ENCODE results near the gene RAB9A.

The RAB9A gene

DNA sequence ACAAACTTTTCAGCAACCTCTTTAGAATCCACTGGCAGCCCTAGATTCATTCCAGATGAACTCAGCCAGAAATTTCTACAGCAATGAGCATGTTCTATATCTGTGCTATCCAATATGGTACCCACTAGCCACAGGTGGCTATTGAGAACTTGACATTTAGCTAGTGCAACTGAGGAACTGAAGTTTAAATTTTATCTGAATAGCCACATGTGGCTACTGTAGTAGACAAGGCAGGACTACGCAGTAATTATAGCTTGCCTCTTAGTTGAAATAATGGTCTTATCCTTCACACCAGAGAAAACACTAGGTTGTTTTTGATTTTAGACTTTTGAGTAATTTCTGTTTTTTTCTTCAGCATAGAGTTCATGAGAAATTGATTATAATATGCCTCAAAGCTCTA, 38.6 kb upstream of the RAB9A start:
- no peak for TF ChIP-seq EZH2 (IDR thresholded peaks at IDR 0.05; ENCODE audit: borderline replicate concordance, low read length)
- TF ChIP-seq, protein P1, sequence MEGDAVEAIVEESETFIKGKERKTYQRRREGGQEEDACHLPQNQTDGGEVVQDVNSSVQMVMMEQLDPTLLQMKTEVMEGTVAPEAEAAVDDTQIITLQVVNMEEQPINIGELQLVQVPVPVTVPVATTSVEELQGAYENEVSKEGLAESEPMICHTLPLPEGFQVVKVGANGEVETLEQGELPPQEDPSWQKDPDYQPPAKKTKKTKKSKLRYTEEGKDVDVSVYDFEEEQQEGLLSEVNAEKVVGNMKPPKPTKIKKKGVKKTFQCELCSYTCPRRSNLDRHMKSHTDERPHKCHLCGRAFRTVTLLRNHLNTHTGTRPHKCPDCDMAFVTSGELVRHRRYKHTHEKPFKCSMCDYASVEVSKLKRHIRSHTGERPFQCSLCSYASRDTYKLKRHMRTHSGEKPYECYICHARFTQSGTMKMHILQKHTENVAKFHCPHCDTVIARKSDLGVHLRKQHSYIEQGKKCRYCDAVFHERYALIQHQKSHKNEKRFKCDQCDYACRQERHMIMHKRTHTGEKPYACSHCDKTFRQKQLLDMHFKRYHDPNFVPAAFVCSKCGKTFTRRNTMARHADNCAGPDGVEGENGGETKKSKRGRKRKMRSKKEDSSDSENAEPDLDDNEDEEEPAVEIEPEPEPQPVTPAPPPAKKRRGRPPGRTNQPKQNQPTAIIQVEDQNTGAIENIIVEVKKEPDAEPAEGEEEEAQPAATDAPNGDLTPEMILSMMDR (IDR thresholded peaks at IDR 0.05; ENCODE audit: low read length): no peak
- no peak overlapping the region for H3K4me3 ChIP-seq (ENCODE audit: low read depth, low read length, poor library complexity, severe bottlenecking)
- H3K9me2 ChIP-seq (ENCODE audit: low read depth, low read length): no peaks in the 10 kb centered on the region
- no peaks in the 10 kb centered on the region for H3K79me2 ChIP-seq (ENCODE audit: insufficient read depth, low read length)
- no peaks in the 10 kb centered on the region for H3F3A ChIP-seq (ENCODE audit: insufficient read depth, low read length)
- H3K4me2 ChIP-seq (ENCODE audit: low read length): no peak overlapping the region
- no peak overlapping the region for H2AFZ ChIP-seq (ENCODE audit: low read length)
- peaks cover 3% of the 10 kb centered on the region; the same call in 1 of the 2 replicates for H3K36me3 ChIP-seq (ENCODE audit: insufficient read depth, low read length)
- no peaks in the 10 kb centered on the region for H4K20me1 ChIP-seq (ENCODE audit: insufficient read depth, low read length)
- peaks cover 17% of the 10 kb centered on the region for H3K4me1 ChIP-seq (ENCODE audit: insufficient read depth, low read length, severe bottlenecking)
- H3K9ac ChIP-seq (ENCODE audit: low read length): no peak overlapping the region
- H3K27ac ChIP-seq (ENCODE audit: low read depth, low read length, poor library complexity, severe bottlenecking): no peak overlapping the region
- no peaks in the 10 kb centered on the region for H3K9me3 ChIP-seq (ENCODE audit: low read length)
- H3K27me3 ChIP-seq (ENCODE audit: insufficient read depth, low read length): no peaks in the 10 kb centered on the region

DNA sequence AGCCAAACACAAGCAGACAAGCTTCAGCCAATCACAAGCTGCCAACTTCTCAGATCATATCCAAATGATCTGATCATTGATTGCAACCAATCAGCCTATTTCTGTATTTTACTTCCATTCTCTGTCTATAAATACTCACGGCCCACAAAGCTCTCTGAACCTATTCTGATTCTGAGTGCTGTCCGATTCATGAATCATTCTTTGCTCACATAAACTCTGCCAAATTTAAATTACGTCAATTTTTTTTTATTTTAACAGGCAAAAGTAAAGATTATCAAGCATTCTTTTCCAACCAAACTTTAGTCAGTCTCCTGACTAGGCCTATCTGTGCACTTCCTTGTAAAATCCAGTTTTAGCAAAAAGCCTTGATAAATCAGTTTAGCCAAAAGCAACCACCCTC, 37.8 kb upstream of the RAB9A start:
- TF ChIP-seq, protein P1 (IDR thresholded peaks at IDR 0.05; ENCODE audit: low read length): no peak
- TF ChIP-seq EZH2 (IDR thresholded peaks at IDR 0.05; ENCODE audit: borderline replicate concordance, low read length): no peak
- no peaks in the 10 kb centered on the region for H3K9me2 ChIP-seq (ENCODE audit: low read depth, low read length)
- no peak overlapping the region for H3K4me3 ChIP-seq (ENCODE audit: low read depth, low read length, poor library complexity, severe bottlenecking)
- no peak overlapping the region for H2AFZ ChIP-seq (ENCODE audit: low read length)
- peaks cover 4% of the 10 kb centered on the region; the same call in 1 of the 2 replicates for H3K36me3 ChIP-seq (ENCODE audit: insufficient read depth, low read length)
- H3K4me2 ChIP-seq (ENCODE audit: low read length): no peak overlapping the region
- H3K9ac ChIP-seq (ENCODE audit: low read length): no peak overlapping the region
- H3K4me1 ChIP-seq (ENCODE audit: insufficient read depth, low read length, severe bottlenecking): peaks cover 17% of the 10 kb centered on the region
- no peaks in the 10 kb centered on the region for H3K9me3 ChIP-seq (ENCODE audit: low read length)
- no peaks in the 10 kb centered on the region for H3K27me3 ChIP-seq (ENCODE audit: insufficient read depth, low read length)
- no peaks in the 10 kb centered on the region for H3K79me2 ChIP-seq (ENCODE audit: insufficient read depth, low read length)
- H4K20me1 ChIP-seq (ENCODE audit: insufficient read depth, low read length): no peaks in the 10 kb centered on the region
- no peak overlapping the region for H3K27ac ChIP-seq (ENCODE audit: low read depth, low read length, poor library complexity, severe bottlenecking)
- no peaks in the 10 kb centered on the region for H3F3A ChIP-seq (ENCODE audit: insufficient read depth, low read length)

DNA sequence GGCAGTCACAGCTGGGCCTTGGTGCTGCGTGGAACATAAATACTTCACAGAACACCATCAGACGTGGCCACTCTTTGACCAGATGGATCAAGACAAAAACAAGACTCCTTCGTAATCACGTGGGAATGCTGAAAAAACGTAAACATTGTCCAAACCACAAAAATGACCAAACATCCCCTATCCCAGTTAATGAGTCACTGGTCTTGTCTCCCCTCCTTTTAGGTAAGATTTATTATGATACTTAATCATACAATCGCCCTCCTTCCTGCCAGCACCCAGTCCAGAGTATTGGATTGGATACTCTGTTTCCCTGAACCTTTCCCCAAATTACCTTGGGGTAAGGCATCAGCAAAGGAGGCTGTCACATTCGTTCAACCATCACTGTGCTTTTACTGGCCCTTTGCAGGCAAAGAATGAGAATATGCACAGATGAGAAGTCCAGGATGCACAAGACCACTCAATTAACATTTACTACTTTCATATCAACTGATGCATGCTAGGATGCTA, 36.6 kb upstream of the RAB9A start:
- Histone ChIP-seq H4K20me1 (ENCODE audit: insufficient read depth, low read length) (no peaks in the 10 kb centered on the region), H2AFZ (ENCODE audit: low read length) (peak overlapping the region; percentile 73; the same call in 1 of the 2 replicates), H3K36me3 (ENCODE audit: insufficient read depth, low read length) (peaks cover 4% of the 10 kb centered on the region; the same call in 1 of the 2 replicates), H3K9me3 (ENCODE audit: low read length) (no peaks in the 10 kb centered on the region), H3K27ac (ENCODE audit: low read depth, low read length, poor library complexity, severe bottlenecking) (peak overlapping the region; percentile 83), H3K9ac (ENCODE audit: low read length) (peak overlapping the region; percentile 84), H3K27me3 (ENCODE audit: insufficient read depth, low read length) (no peaks in the 10 kb centered on the region), H3K4me3 (ENCODE audit: low read depth, low read length, poor library complexity, severe bottlenecking) (peak overlapping the region; percentile 64), H3F3A (ENCODE audit: insufficient read depth, low read length) (no peaks in the 10 kb centered on the region), H3K4me1 (ENCODE audit: insufficient read depth, low read length, severe bottlenecking) (peaks cover 17% of the 10 kb centered on the region), H3K79me2 (ENCODE audit: insufficient read depth, low read length) (no peaks in the 10 kb centered on the region), H3K9me2 (ENCODE audit: low read depth, low read length) (no peaks in the 10 kb centered on the region), H3K4me2 (ENCODE audit: low read length) (peak overlapping the region; percentile 99)
- no peak for TF ChIP-seq EZH2 (IDR thresholded peaks at IDR 0.05; ENCODE audit: borderline replicate concordance, low read length)
- TF ChIP-seq, protein P1 (IDR thresholded peaks at IDR 0.05; ENCODE audit: low read length): no peak

Data from OCI-LY1 (cell line).